NOMO-1 treated with DMSO at 0.1 percent for 48 hours (cell line): ENCODE measurements around the gene AP3B2.
A peak's percentile ranks its signal among the peaks of the same experiment; 100 is the strongest.
"Not testable (repeated sequence)": the region's sequence is repeated elsewhere in the genome, so short reads cannot be mapped to it uniquely, and the experiment has no call there.

ENCODE experiments used
- DNase-seq: peaks from one replicate; lab custom pipeline; 2025; ENCODE audit not compliant: unreplicated experiment; lab: John Stamatoyannopoulos, UW

AP3B2 gene

GRCh38 chr15:82709421-82710207 is at the start of gene AP3B2:
AP3B2 (minus strand) TSS chr15:82709875; CDS start chr15:82709706, 169 bp downstream.
- peak; percentile 77 for DNase-seq

- peak; percentile 65 for DNase-seq
These were observed 41.6 kb upstream of the AP3B2 start for GRCh38 chr15:82751308-82751707.

- DNase-seq, result peak; percentile 30
These were observed 41.1 kb upstream of the AP3B2 start for GRCh38 chr15:82750831-82751180.

- peak; percentile 91 for DNase-seq
These were observed 40.5 kb upstream of the AP3B2 start for GRCh38 chr15:82749951-82750830.

GRCh38 chr15:82748315-82748714 is 38.6 kb upstream of the AP3B2 start:
- DNase-seq, result no peak

- no peak for DNase-seq
These were observed 34.1 kb upstream of the AP3B2 start for GRCh38 chr15:82743810-82744209.

GRCh38 chr15:82742134-82742533 is 32.5 kb upstream of the AP3B2 start:
- no peak for DNase-seq

- DNase-seq, result no peak
These were observed 29.4 kb upstream of the AP3B2 start for GRCh38 chr15:82739086-82739485.

GRCh38 chr15:82737975-82738374 is 28.3 kb upstream of the AP3B2 start:
- no peak for DNase-seq

GRCh38 chr15:82731527-82731926 is 21.9 kb upstream of the AP3B2 start:
- no peak for DNase-seq

- no peak for DNase-seq
These were observed 20.4 kb upstream of the AP3B2 start for GRCh38 chr15:82730022-82730530.

GRCh38 chr15:82726816-82727215 is 17.1 kb upstream of the AP3B2 start:
- no peak for DNase-seq

- no peak for DNase-seq
These were observed 5.3 kb upstream of the AP3B2 start for GRCh38 chr15:82715003-82715402.

GRCh38 chr15:82714016-82714415 is 4.3 kb upstream of the AP3B2 start:
- no peak for DNase-seq

- DNase-seq, result no peak
These were observed 2.4 kb upstream of the AP3B2 start for GRCh38 chr15:82712036-82712435.

GRCh38 chr15:82710926-82711490 is 1.3 kb upstream of the AP3B2 start:
- DNase-seq, result no peak

- no peak for DNase-seq
These were observed 507 bp upstream of the AP3B2 start for GRCh38 chr15:82710208-82710555.

- DNase-seq, result peak; percentile 57
These were observed 624 bp downstream of the AP3B2 start for GRCh38 chr15:82709081-82709420.

- DNase-seq, result not testable (repeated sequence)
These were observed 3.8 kb downstream of the AP3B2 start for GRCh38 chr15:82705856-82706255.

GRCh38 chr15:82699726-82700125 is 9.9 kb downstream of the AP3B2 start:
- DNase-seq, result no peak

GRCh38 chr15:82698711-82699345 is 10.8 kb downstream of the AP3B2 start:
- DNase-seq, result no peak
